GM19328 (cell line): Measurements from ENCODE around the gene SPINT2.
A peak's percentile ranks its signal among the peaks of the same experiment; 100 is the strongest.

ENCODE experiments used
- ATAC-seq: cut with Tn5 transposase; IDR thresholded peaks from one replicate; pipeline ENCODE4 v1.9.1; 2021; ENCODE audit warnings: mild to moderate bottlenecking, moderate library complexity; ENCODE audit not compliant: unreplicated experiment

Gene SPINT2

GRCh38 chr19:38291855-38292254 lies 27.5 kb downstream of the SPINT2 start:
- no peak for ATAC-seq

- no peak for ATAC-seq
Observed at GRCh38 chr19:38293281-38293680, 28.9 kb downstream of the SPINT2 start.

GRCh38 chr19:38294090-38294489 lies 29.7 kb downstream of the SPINT2 start:
- no peak for ATAC-seq

- ATAC-seq = no peak
Observed at GRCh38 chr19:38298821-38299680, 34.7 kb downstream of the SPINT2 start.

GRCh38 chr19:38303517-38304351 lies 39.4 kb downstream of the SPINT2 start, which contains the start of gene C19orf33:
Gene C19orf33, plus strand, starts transcription at chr19:38304251. Its CDS starts 11 bp downstream, at chr19:38304262.
- ATAC-seq = no peak

- ATAC-seq = no peak
Observed at GRCh38 chr19:38304352-38304865, 40.0 kb downstream of the SPINT2 start.

- ATAC-seq = no peak
Observed at GRCh38 chr19:38304866-38305429, 40.6 kb downstream of the SPINT2 start.

- ATAC-seq = no peak
Observed at GRCh38 chr19:38306236-38306635, 41.9 kb downstream of the SPINT2 start.

GRCh38 chr19:38307076-38307475 lies 42.7 kb downstream of the SPINT2 start:
- no peak for ATAC-seq

GRCh38 chr19:38307597-38307996 lies 43.2 kb downstream of the SPINT2 start:
- ATAC-seq = no peak

- ATAC-seq = no peak
Observed at GRCh38 chr19:38308006-38308766, 43.8 kb downstream of the SPINT2 start.

GRCh38 chr19:38308926-38309614 lies 44.7 kb downstream of the SPINT2 start:
- no peak for ATAC-seq

GRCh38 chr19:38309615-38310278 lies 45.4 kb downstream of the SPINT2 start:
- no peak for ATAC-seq

- no peak for ATAC-seq
Observed at GRCh38 chr19:38310279-38310670, 45.9 kb downstream of the SPINT2 start.

GRCh38 chr19:38310986-38311385 lies 46.6 kb downstream of the SPINT2 start:
- no peak for ATAC-seq

- peak; percentile 84 for ATAC-seq
Observed at GRCh38 chr19:38315657-38316476, 51.5 kb downstream of the SPINT2 start, which contains the start of gene YIF1B. Gene YIF1B, minus strand, starts transcription at chr19:38315947. Its CDS starts 30 bp downstream, at chr19:38315917.

GRCh38 chr19:38316477-38317067 lies 52.2 kb downstream of the SPINT2 start:
- ATAC-seq = no peak

GRCh38 chr19:38317104-38317612 lies 52.8 kb downstream of the SPINT2 start:
- ATAC-seq = no peak
